Uterus (tissue), 4 donors: ENCODE results near the gene NUP85. TPM values are rescaled to one million over a fixed set of nuclear protein-coding genes. Genes with fewer than 3 reads are reported as not detected.
"Not testable (repeated sequence)": the region's sequence is repeated elsewhere in the genome, so short reads cannot be mapped to it uniquely, and the experiment has no call there.

Experiments used
- DNase-seq, 2 donors: peaks; one replicate each; pipeline ENCODE4 v3.0.0-alpha.2; 2019 to 2020
- H3K27ac ChIP-seq, 2 donors: fragments of 200-600 bp; sonication (generic); 1 replicate in 1 of 2; 2 replicates in 1 of 2; pipeline ENCODE4 v1.5.1; 2016 to 2018
- H3K27me3 ChIP-seq, 2 donors: fragments of 200-600 bp; sonication (generic); one replicate each; pipeline ENCODE4 v1.5.1; 2018 to 2019; ENCODE audit warnings: control low read depth in 1 of 2
- H3K36me3 ChIP-seq, 2 donors: fragments of 200-600 bp; sonication (generic); one replicate each; pipeline ENCODE4 v1.5.1; 2019; ENCODE audit warnings: control low read depth in 1 of 2
- H3K4me1 ChIP-seq, 2 donors: fragments of 200-600 bp; sonication (generic); one replicate each; pipeline ENCODE4 v1.5.1; 2018 to 2019; ENCODE audit warnings: control low read depth in 1 of 2
- H3K4me3 ChIP-seq, 2 donors: fragments of 200-600 bp; sonication (generic); 1 replicate in 1 of 2; 2 replicates in 1 of 2; pipeline ENCODE4 v1.5.1; 2018 to 2019; ENCODE audit warnings: mild to moderate bottlenecking in 1 of 2
- H3K9me3 ChIP-seq, 2 donors: fragments of 200-600 bp; sonication (generic); one replicate each; pipeline ENCODE4 v1.5.1; 2019; ENCODE audit warnings: control low read depth in 1 of 2
- CTCF ChIP-seq, 4 experiments: fragments of 200-600 bp in 2 of 4; fragments of 450-650 bp in 2 of 4; sonication (generic) in 2 of 4; IDR thresholded peaks; one replicate each; pipeline ENCODE4 v1.5.1; 2016 to 2019; ENCODE audit warnings: antibody characterized with exemption in 4 of 4, mild to moderate bottlenecking in 2 of 4, moderate library complexity in 1 of 4
- POLR2A ChIP-seq, 2 donors: fragments of 450-650 bp; IDR thresholded peaks; one replicate each; pipeline ENCODE4 v1.6.1; 2016; ENCODE audit warnings: antibody characterized with exemption in 2 of 2, mild to moderate bottlenecking in 1 of 2, moderate library complexity in 1 of 2
- intact Hi-C: fragments of 100-400 bp; cut with DNase I; formaldehyde crosslinking; loops from one replicate; pipeline ENCODE4 v1.15.1; 2023; ENCODE audit warnings: low total_unique reads
- total RNA-seq, 4 donors: library from RNA; depleted of rRNA in 3 of 4; stranded (reverse); fragments of >200 nt in 3 of 4; gene quantifications; one replicate each; pipeline versions ENCODE4 v1.1.0 to v1.2.4, GENCODE V29; 2014 to 2023
- donor health status: DM: yes; HTN: yes; CAD: no.

The NUP85 gene
- total RNA-seq, 4 donors from 2014 or later: 17.1 to 108 (median 39.1) TPM

- TF ChIP-seq CTCF (IDR thresholded peaks at IDR 0.05) (no peak), POLR2A (IDR thresholded peaks at IDR 0.05) (no peak)
- no peak overlapping the region for H3K27ac ChIP-seq
- no peaks in the 10 kb centered on the region for H3K9me3 ChIP-seq
- H3K36me3 ChIP-seq: no peaks in the 10 kb centered on the region
- no peak for DNase-seq
- H3K4me1 ChIP-seq: no peaks in the 10 kb centered on the region
- H3K27me3 ChIP-seq: no peaks in the 10 kb centered on the region
- intact Hi-C loops: no loop called here
- H3K4me3 ChIP-seq: no peak overlapping the region
Observed at GRCh38 chr17:75188614-75189013, 16.9 kb upstream of the NUP85 start.

- H3K36me3 ChIP-seq: no peaks in the 10 kb centered on the region
- intact Hi-C loops: no loop called here
- no peak for DNase-seq
- no peak for TF ChIP-seq POLR2A (IDR thresholded peaks at IDR 0.05)
- TF ChIP-seq CTCF (IDR thresholded peaks at IDR 0.05): no peak
- no peaks in the 10 kb centered on the region for H3K27me3 ChIP-seq
- H3K4me3 ChIP-seq: no peak overlapping the region
- no peaks in the 10 kb centered on the region for H3K9me3 ChIP-seq
- no peaks in the 10 kb centered on the region for H3K4me1 ChIP-seq
- no peak overlapping the region for H3K27ac ChIP-seq
Observed at GRCh38 chr17:75191584-75191983, 13.9 kb upstream of the NUP85 start.

GRCh38 chr17:75194879-75195278 is 10.6 kb upstream of the NUP85 start:
- Histone ChIP-seq H3K4me3 (no peak overlapping the region), H3K36me3 (no peaks in the 10 kb centered on the region), H3K4me1 (no peaks in the 10 kb centered on the region), H3K27me3 (no peaks in the 10 kb centered on the region), H3K9me3 (no peaks in the 10 kb centered on the region), H3K27ac (no peak overlapping the region)
- DNase-seq: no peak
- TF ChIP-seq POLR2A (IDR thresholded peaks at IDR 0.05) (no peak), CTCF (IDR thresholded peaks at IDR 0.05) (no peak)
- intact Hi-C loops: no loop called here

GRCh38 chr17:75199886-75200618 is 5.4 kb upstream of the NUP85 start:
- intact Hi-C loops: loop anchor here (10.0 kb wide), 1 partner anchor 235 kb away; no protein-coding TSS in a partner anchor
- no peak for DNase-seq
- TF ChIP-seq POLR2A (IDR thresholded peaks at IDR 0.05) (no peak), CTCF (IDR thresholded peaks at IDR 0.05) (no peak)

GRCh38 chr17:75205793-75206163 is 299 bp downstream of the NUP85 start:
- no peak for DNase-seq
- intact Hi-C loops: loop anchor here (10.0 kb wide), 1 partner anchor 241 kb away; no protein-coding TSS in a partner anchor

More at GRCh38 chr17:75199886-75200618, 5.4 kb upstream of the NUP85 start:
- Histone ChIP-seq H3K27me3 (no peaks in the 10 kb centered on the region), H3K9me3 (no peaks in the 10 kb centered on the region), H3K36me3 (no peaks in the 10 kb centered on the region), H3K27ac (no peak overlapping the region), H3K4me1 (no peaks in the 10 kb centered on the region), H3K4me3 (no peak overlapping the region)

GRCh38 chr17:75207050-75207407 is 1.6 kb downstream of the NUP85 start:
- not testable (repeated sequence) for H3K27ac ChIP-seq, H3K4me3 ChIP-seq, H3K36me3 ChIP-seq, H3K9me3 ChIP-seq, H3K4me1 ChIP-seq, DNase-seq, H3K27me3 ChIP-seq
- intact Hi-C loops: loop anchor here (10.0 kb wide), 1 partner anchor 242 kb away; no protein-coding TSS in a partner anchor

More at GRCh38 chr17:75205793-75206163, 299 bp downstream of the NUP85 start:
- TF ChIP-seq CTCF (IDR thresholded peaks at IDR 0.05): no peak
- no peak for TF ChIP-seq POLR2A (IDR thresholded peaks at IDR 0.05)
- H3K4me3 ChIP-seq: peak overlapping the region; percentile 71 to 98
- H3K36me3 ChIP-seq: no peaks in the 10 kb centered on the region
- H3K9me3 ChIP-seq: no peaks in the 10 kb centered on the region
- H3K4me1 ChIP-seq: no peaks in the 10 kb centered on the region
- no peaks in the 10 kb centered on the region for H3K27me3 ChIP-seq
- H3K27ac ChIP-seq: peak overlapping the region; percentile 90 to 98
